GM19351 (cell line): ENCODE data around the gene CORO6.

Source experiments
- ATAC-seq: cut with Tn5 transposase; IDR thresholded peaks from one replicate; pipeline ENCODE4 v1.9.1; 2021; ENCODE audit warnings: mild to moderate bottlenecking, moderate library complexity; ENCODE audit not compliant: unreplicated experiment

The CORO6 gene

GRCh38 chr17:29578626-29579485 is 43.9 kb downstream of the CORO6 start:
- ATAC-seq: no peak

DNA sequence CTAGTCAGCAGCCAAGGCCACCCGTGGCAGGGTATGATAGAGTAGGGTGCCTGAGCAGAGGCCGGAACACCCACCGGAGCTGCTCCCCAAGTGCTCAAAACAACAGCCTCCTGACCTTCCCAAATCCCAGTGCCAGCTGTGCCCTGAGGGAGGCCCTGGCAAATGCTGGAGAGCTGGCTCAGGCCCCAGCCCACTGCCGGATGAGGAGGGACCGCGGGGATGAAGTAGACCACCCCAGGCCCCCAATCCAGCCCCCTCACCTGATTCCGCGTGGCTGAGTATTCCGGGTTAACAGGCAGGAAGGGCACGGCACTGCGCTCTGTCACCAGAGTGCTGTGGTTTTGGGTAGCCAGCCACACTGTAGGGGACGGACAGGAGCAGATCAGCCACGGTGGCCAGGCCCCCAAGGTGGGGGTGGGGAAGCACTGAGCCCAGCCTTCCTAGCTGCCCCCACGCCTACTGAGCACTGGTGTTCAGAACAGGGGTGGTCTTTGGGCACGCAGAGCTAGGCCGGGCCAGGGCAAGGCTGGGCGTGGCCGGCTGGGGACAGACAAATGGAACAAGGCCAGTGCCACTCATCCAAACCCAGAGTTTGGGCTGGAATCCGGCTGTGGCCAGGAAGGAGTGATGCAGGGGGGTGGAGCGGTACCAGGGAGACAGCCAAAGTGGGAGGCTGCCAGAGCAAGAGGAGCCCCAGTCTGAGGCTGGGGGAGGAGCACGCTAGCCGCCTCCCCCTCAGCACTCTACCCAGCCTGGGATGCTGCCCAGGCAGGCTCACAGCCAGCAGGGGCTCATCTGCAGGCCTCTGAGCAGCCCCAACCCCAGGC is 45.1 kb downstream of the CORO6 start:
- ATAC-seq: no peak

DNA sequence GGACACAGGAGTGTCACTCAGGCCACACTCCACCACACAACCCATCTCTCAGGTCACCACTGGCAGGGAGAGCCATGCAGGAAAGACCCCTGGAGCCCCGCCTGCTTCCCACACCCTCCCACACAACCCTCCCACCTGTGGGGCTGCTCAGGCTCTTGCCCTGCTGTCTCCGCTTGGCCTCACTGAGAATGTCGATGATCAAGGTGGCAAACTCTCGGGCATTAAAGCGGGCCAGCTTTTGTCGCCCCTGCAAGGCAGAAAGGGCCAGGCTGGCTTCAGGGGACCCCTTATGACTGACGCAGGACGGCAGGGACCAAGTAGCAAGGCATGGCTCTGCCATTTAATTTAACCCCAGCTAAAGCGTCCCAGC is 45.7 kb downstream of the CORO6 start:
- ATAC-seq: no peak

DNA sequence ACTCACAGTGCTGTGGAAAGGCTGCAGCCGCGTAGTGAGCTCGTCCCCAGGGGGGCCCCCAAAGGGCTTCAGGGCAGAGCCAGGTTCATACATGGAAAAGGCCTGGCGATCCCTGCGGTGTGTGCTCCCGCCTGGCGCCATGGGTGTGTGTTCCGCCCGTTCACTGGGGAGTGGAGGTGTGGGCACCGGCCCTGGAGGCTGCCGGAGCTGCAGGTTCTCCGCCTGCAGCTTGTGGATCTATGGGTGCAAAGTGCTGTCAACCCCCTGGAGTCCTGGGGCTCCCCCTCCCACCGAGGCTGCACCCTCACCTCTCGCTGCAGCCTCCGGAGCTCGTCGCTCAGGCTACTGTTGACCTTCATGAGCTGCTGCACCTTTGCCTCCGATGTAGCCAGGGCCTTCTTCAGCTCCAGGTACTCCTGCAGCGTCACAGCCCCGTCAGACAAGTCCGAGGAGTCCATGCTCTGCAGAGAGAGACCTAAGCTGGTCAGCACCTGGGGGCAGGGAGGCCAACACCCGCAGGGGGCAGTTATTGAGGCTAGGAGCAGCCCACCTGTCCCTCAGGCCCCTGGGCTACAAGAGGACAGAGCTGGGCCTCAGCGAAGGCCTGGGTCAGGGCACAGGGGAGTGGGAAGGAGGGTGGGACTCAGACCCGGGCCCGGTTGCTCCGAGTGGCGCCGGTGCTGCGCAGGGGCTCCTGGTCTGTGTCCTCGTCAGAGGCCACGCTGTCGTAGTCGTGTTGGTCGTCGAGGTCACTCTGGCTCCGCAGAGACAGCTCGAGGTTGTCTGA is 46.3 kb downstream of the CORO6 start:
- no peak for ATAC-seq

DNA sequence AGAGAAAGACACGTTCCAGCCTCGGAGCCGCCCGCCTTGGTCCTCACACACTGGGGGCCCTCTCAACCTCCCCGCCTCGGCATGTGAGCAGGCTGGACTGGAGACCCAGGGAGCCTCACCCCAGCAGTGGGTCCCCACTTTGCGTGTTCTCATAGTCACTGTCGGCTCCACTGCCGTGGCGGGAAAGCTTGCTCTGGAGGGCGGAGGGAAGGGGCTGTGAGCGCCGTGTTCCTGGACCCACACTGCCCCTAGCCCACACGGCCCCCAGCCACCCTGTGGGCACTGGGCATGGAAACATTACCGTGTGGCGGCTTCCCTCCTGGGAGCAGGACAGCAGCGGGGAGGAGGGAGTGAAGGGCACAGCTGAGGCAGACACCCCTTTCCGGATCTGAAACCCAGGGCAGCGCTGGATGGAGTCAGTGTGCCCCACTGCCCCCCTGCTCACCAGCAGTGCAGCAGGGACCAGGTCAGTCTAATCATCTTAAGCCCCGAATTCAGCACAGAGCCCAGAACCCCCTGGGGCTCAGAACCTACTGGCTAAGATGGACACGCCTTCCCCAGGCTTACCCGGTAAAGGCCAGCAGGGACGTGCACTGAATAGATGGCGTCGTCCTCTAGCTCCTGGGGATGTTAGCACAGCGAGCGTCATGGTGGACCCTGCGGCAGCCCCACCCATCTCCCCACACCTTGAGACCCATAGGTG is 47.0 kb downstream of the CORO6 start:
- no peak for ATAC-seq

- no peak for ATAC-seq
Observed at GRCh38 chr17:29574732-29575510, 47.8 kb downstream of the CORO6 start.

- ATAC-seq: no peak
Observed at GRCh38 chr17:29573871-29574731, 48.6 kb downstream of the CORO6 start.

DNA sequence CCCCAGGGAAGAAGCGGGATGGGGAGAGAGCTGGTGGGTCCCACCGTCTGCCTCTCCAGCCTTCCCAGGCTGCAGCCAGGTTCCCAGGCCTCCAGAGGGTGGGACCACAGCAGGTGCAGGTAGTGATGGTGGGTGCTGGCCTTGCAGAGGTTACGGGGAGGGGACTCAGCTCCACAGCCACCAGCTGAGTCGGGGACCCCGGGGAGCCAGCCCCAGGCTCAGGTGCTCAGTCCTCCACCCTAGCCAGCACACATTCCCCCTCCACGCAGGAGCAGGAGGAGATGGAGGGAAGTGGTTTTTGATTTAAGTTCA is 49.2 kb downstream of the CORO6 start:
- ATAC-seq: no peak

GRCh38 chr17:29572691-29573557 is 49.8 kb downstream of the CORO6 start:
- ATAC-seq: no peak

DNA sequence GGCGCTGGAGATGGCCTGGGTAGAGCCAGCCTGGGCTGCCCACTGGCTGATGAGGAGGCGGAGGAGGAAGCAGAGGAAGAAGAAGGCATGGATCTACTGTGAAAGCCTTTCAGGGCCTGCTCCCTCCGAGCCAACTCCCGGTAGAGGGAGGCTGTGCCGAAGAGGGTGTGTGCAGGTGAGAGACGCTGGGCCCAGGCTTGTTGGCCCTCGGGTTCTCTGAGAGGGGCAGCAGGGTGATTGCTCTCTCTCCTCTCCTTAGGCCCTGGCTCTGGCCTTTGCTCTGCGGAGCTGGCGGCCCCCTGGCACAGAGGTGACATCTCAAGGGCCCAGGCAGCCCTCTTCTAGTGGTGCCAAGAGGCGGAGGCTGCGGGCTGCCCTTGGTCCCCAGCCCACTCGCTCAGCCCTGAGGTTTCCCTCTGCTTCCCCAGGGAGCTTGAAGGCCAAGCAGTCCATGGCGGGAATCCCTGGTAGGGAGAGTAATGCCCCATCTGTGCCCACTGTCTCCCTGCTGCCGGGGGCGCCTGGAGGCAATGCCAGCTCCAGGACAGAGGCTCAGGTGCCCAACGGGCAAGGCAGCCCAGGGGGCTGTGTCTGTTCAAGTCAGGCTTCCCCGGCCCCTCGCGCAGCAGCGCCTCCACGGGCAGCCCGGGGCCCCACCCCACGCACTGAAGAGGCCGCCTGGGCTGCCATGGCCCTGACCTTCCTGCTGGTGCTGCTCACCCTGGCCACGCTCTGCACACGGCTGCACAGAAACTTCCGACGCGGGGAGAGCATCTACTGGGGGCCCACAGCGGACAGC is 50.6 kb downstream of the CORO6 start:
- ATAC-seq: no peak

GRCh38 chr17:29571486-29571882 is 51.2 kb downstream of the CORO6 start:
- ATAC-seq: no peak

GRCh38 chr17:29570521-29570920 is 52.2 kb downstream of the CORO6 start:
- ATAC-seq: no peak

- ATAC-seq: no peak
Observed at GRCh38 chr17:29569245-29569950, 53.3 kb downstream of the CORO6 start.

DNA sequence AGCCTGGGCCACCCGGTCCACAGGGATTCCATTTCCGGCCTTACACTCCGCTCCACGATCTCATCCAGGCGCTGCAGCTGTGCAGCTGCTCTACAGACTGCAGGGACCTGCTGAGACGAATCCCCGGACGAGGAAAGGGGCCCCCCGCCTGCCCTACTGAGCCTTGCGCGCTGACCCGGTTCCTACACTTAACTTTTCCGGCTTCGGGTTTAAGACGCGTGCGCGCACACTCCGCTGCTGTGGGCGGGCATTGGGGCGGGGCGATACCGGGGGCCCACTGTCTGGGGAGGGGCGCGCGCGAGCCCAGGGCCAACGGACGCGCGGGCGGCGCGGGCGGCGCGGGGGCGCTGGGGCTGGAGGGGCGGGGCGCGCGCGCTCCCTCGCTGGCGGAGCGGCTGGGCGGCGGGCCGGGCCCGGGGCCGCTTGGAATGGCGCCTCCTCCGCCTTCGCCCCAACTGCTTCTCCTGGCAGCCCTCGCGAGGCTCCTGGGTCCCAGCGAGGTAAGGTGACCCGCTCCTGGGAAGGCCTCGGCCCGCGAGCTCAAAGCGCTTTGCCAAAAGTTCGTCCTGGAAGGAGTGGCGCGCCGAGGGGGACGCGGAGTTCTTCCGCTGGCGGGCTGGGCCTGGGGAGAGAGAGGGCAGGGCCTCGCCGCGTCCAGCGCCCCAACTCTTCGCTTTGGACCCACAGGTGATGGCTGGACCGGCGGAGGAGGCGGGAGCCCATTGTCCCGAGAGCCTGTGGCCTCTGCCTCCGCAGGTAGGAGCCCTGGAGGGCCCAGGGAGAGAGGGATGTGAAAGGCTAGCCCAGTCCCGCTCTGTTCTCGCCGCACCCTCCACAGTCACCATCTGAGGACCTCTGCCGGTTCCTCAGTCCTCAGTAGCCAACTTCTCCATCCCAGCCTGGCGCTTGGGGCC is 54.1 kb downstream of the CORO6 start, which contains the start of gene TP53I13:
Gene TP53I13 (plus strand): TSS at position 371 of the 914 bp plus-strand sequence. CDS start 58 bp downstream, at position 429.
- ATAC-seq: peak; percentile 35

DNA sequence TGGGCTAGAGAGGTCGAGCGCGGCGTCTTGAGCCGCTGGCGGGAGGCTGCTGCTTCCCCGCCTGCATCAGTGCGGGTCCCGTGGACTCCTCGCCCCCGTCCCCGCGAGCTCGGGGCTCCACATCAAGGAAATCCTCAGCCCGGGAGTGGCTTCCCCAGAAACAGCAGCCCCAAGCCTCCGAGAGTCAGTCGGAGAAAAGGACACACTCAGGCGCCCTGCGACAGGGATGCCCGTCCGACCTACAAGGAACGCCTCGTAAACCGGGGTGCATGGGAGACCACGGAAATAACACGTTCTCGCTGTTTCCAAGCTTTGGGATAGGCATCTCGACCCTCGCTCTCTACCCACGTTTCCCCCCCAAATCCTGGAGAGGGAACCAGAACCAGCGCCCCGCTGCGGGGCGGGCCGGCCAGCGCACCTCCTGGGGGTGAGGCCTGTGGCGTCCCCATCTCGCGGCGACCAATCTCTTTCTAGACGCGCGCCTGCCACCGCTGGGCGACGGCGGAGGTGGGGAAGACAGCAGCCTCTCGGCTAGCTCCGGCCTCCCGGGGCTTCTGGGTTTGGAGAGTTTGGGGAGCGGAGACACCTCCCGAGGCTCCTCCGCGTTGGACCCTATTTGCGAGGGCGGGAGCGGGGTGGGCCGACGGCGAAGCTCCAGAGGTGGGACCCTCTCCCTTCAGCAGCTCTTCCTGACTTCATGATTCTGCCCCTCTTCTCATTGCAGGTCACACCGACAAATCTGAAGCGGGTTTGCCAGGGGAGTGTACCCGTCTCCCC is 55.0 kb downstream of the CORO6 start:
- ATAC-seq: peak; percentile 40
